ACC112 (cell line): Measurements from ENCODE around the gene ATR.
"Not testable (repeated sequence)": the region's sequence is repeated elsewhere in the genome, so short reads cannot be mapped to it uniquely, and the experiment has no call there.

Source experiments
- H2AFZ ChIP-seq: fragments of 200-600 bp; sonication (generic); one replicate; pipeline ENCODE4 v1.6.0; 2017; ENCODE audit warnings: antibody characterized with exemption, low read length; ENCODE audit not compliant: unreplicated experiment
- H3K27ac ChIP-seq: fragments of 200-600 bp; sonication (generic); 2 replicates; pipeline ENCODE4 v1.5.1; 2014; ENCODE audit warnings: low read depth, mild to moderate bottlenecking, antibody characterized with exemption, low read length, moderate library complexity
- H3K27me3 ChIP-seq: fragments of 200-600 bp; sonication (generic); 2 replicates; pipeline ENCODE4 v1.6.1; 2014; ENCODE audit warnings: mild to moderate bottlenecking, antibody characterized with exemption, low read length, moderate library complexity, mixed read lengths; ENCODE audit not compliant: insufficient read depth
- H3K36me3 ChIP-seq: fragments of 200-600 bp; sonication (generic); 2 replicates; pipeline ENCODE4 v1.6.1; 2016; ENCODE audit warnings: mild to moderate bottlenecking, antibody characterized with exemption, low read length, moderate library complexity, mixed read lengths; ENCODE audit not compliant: insufficient read depth
- H3K4me1 ChIP-seq: fragments of 200-600 bp; sonication (generic); one replicate; pipeline ENCODE4 v1.6.1; 2016; ENCODE audit warnings: low read length, mixed read lengths; ENCODE audit not compliant: insufficient read depth, unreplicated experiment, control insufficient read depth
- H3K4me3 ChIP-seq: fragments of 200-600 bp; sonication (generic); 2 replicates; pipeline ENCODE4 v1.5.1; 2014; ENCODE audit warnings: mild to moderate bottlenecking, low read depth, low read length
- H3K79me2 ChIP-seq: fragments of 200-600 bp; sonication (generic); one replicate; pipeline ENCODE4 v1.6.0; 2016; ENCODE audit warnings: low read length; ENCODE audit not compliant: control insufficient read depth, unreplicated experiment, insufficient read depth

The ATR gene

GRCh38 chr3:142450189-142450588 lies 128.3 kb downstream of the ATR start:
- Histone ChIP-seq H3K79me2 (peaks cover 25% of the 10 kb centered on the region), H3K27me3 (no peaks in the 10 kb centered on the region), H2AFZ (no peak overlapping the region), H3K4me1 (peaks cover 11% of the 10 kb centered on the region), H3K27ac (no peak overlapping the region), H3K36me3 (no peaks in the 10 kb centered on the region), H3K4me3 (no peak overlapping the region)

- Histone ChIP-seq H2AFZ (peak within 1 kb of the TSS; percentile 98), H3K36me3 (no peaks in the 10 kb centered on the region), H3K4me1 (peaks cover 12% of the 10 kb centered on the region), H3K4me3 (peak within 1 kb of the TSS; percentile 99), H3K27ac (peak within 1 kb of the TSS; percentile 94), H3K27me3 (no peaks in the 10 kb centered on the region), H3K79me2 (peaks cover 46% of the 10 kb centered on the region)
These were observed 130.4 kb downstream of the ATR start, which contains the start of gene XRN1 for GRCh38 chr3:142447852-142448823. Gene XRN1, minus strand, starts transcription at chr3:142448037. Its CDS starts 93 bp downstream, at chr3:142447944.

GRCh38 chr3:142447301-142447851 lies 131.2 kb downstream of the ATR start:
- H2AFZ ChIP-seq, result peak overlapping the region; percentile 93
- peaks cover 12% of the 10 kb centered on the region for H3K4me1 ChIP-seq
- H3K79me2 ChIP-seq, result peaks cover 49% of the 10 kb centered on the region
- no peaks in the 10 kb centered on the region for H3K27me3 ChIP-seq
- H3K36me3 ChIP-seq, result no peaks in the 10 kb centered on the region
- peak overlapping the region; percentile 99 for H3K4me3 ChIP-seq
- H3K27ac ChIP-seq, result peak overlapping the region; percentile 94

- H3K79me2 ChIP-seq, result peaks cover 58% of the 10 kb centered on the region
- peak overlapping the region; percentile 99 for H3K4me3 ChIP-seq
- peak overlapping the region; percentile 94 for H3K27ac ChIP-seq
- peaks cover 12% of the 10 kb centered on the region for H3K4me1 ChIP-seq
- no peak overlapping the region for H2AFZ ChIP-seq
- no peaks in the 10 kb centered on the region for H3K36me3 ChIP-seq
- no peaks in the 10 kb centered on the region for H3K27me3 ChIP-seq
These were observed 132.7 kb downstream of the ATR start for GRCh38 chr3:142445816-142446254.

GRCh38 chr3:142444343-142444742 lies 134.2 kb downstream of the ATR start:
- no peaks in the 10 kb centered on the region for H3K36me3 ChIP-seq
- peaks cover 12% of the 10 kb centered on the region for H3K4me1 ChIP-seq
- H3K4me3 ChIP-seq, result no peak overlapping the region
- H2AFZ ChIP-seq, result no peak overlapping the region
- H3K27ac ChIP-seq, result no peak overlapping the region
- no peaks in the 10 kb centered on the region for H3K27me3 ChIP-seq
- H3K79me2 ChIP-seq, result peaks cover 70% of the 10 kb centered on the region

GRCh38 chr3:142443060-142443459 lies 135.5 kb downstream of the ATR start:
- H3K79me2 ChIP-seq, result peaks cover 79% of the 10 kb centered on the region
- not testable (repeated sequence) for H3K36me3 ChIP-seq, H3K27me3 ChIP-seq, H3K4me3 ChIP-seq, H3K27ac ChIP-seq, H2AFZ ChIP-seq, H3K4me1 ChIP-seq

- H3K4me1 ChIP-seq, H3K27me3 ChIP-seq, H3K27ac ChIP-seq, H3K36me3 ChIP-seq, H3K4me3 ChIP-seq, H2AFZ ChIP-seq: not testable (repeated sequence)
- H3K79me2 ChIP-seq, result peaks cover 75% of the 10 kb centered on the region
These were observed 138.9 kb downstream of the ATR start for GRCh38 chr3:142439499-142440220.

GRCh38 chr3:142438096-142438495 lies 140.4 kb downstream of the ATR start:
- H2AFZ ChIP-seq, H3K4me1 ChIP-seq, H3K27me3 ChIP-seq, H3K36me3 ChIP-seq, H3K27ac ChIP-seq, H3K4me3 ChIP-seq: not testable (repeated sequence)
- peaks cover 61% of the 10 kb centered on the region for H3K79me2 ChIP-seq

- peaks cover 3% of the 10 kb centered on the region; the same call in 1 of the 2 replicates for H3K36me3 ChIP-seq
- no peaks in the 10 kb centered on the region for H3K4me1 ChIP-seq
- H3K27me3 ChIP-seq, result no peaks in the 10 kb centered on the region
- H3K4me3 ChIP-seq, result no peak overlapping the region
- peaks cover 62% of the 10 kb centered on the region for H3K79me2 ChIP-seq
- H3K27ac ChIP-seq, result no peak overlapping the region
- H2AFZ ChIP-seq, result no peak overlapping the region
These were observed 141.5 kb downstream of the ATR start for GRCh38 chr3:142436951-142437585.

- Histone ChIP-seq H3K27ac (no peak overlapping the region), H3K36me3 (peaks cover 3% of the 10 kb centered on the region; the same call in 1 of the 2 replicates), H2AFZ (no peak overlapping the region), H3K4me1 (no peaks in the 10 kb centered on the region), H3K79me2 (peaks cover 43% of the 10 kb centered on the region), H3K4me3 (no peak overlapping the region), H3K27me3 (no peaks in the 10 kb centered on the region)
These were observed 144.0 kb downstream of the ATR start for GRCh38 chr3:142434503-142434902.
